GM12878 (cell line): Measurements from ENCODE around the gene UMAD1.

Source experiments
- CTCF ChIP-seq, 3 experiments: IDR thresholded peaks in 2 of 3; conservative IDR thresholded peaks in 1 of 3; 2 replicates each; pipeline ENCODE4 v1.5.1; 2011; ENCODE audit warnings: low read depth in 3 of 3, low read length in 3 of 3, mild to moderate bottlenecking in 3 of 3, control low read depth in 2 of 3, moderate library complexity in 2 of 3, inconsistent platforms in 1 of 3, mixed read lengths in 1 of 3; ENCODE audit not compliant: control insufficient read depth in 2 of 3, insufficient read depth in 1 of 3; ENCODE audit errors: extremely low read depth in 1 of 3
- E4F1 ChIP-seq: fragments of 450-650 bp; IDR thresholded peaks from 2 replicates; pipeline ENCODE4 v1.6.1; 2018; ENCODE audit warnings: borderline replicate concordance, mild to moderate bottlenecking; ENCODE audit not compliant: partially characterized antibody
- EZH2 ChIP-seq: IDR thresholded peaks from 2 replicates; pipeline ENCODE4 v1.6.1; 2012; ENCODE audit warnings: low read depth, mild to moderate bottlenecking, control low read depth, inconsistent platforms, low read length, borderline replicate concordance; ENCODE audit not compliant: control insufficient read depth
- HDGF ChIP-seq: fragments of 450-650 bp; IDR thresholded peaks from 2 replicates; pipeline ENCODE4 v1.6.1; 2016; ENCODE audit warnings: antibody characterized with exemption
- POLR2AphosphoS5 ChIP-seq: IDR thresholded peaks from 2 replicates; pipeline ENCODE4 v1.6.1; 2011; ENCODE audit warnings: mild to moderate bottlenecking, low read length, inconsistent platforms
- POU2F2 ChIP-seq: IDR thresholded peaks from 3 replicates; pipeline ENCODE4 v1.6.1; 2011; ENCODE audit warnings: low read depth, mild to moderate bottlenecking, low read length, borderline replicate concordance
- PRDM15 ChIP-seq: fragments of 450-650 bp; formaldehyde crosslinking; IDR thresholded peaks from 2 replicates; pipeline ENCODE4 v1.4.0; 2020; ENCODE audit warnings: mild to moderate bottlenecking, moderate library complexity
- SREBF2 ChIP-seq: IDR thresholded peaks from 2 replicates; pipeline ENCODE4 v1.6.1; 2012; ENCODE audit warnings: mild to moderate bottlenecking, low read length
- SUPT20H ChIP-seq: IDR thresholded peaks from 2 replicates; pipeline ENCODE4 v1.6.1; 2011; ENCODE audit warnings: low read depth, mild to moderate bottlenecking, low read length, moderate library complexity, borderline replicate concordance; ENCODE audit not compliant: control insufficient read depth
- TBL1XR1 ChIP-seq: IDR thresholded peaks from 2 replicates; pipeline ENCODE4 v1.6.1; 2012; ENCODE audit warnings: low read depth, low read length, improper control_type of control experiment
- ZBED1 ChIP-seq: IDR thresholded peaks from 2 replicates; pipeline ENCODE4 v1.6.1; 2016; ENCODE audit warnings: borderline replicate concordance
- ZBTB40 ChIP-seq: fragments of 450-650 bp; IDR thresholded peaks from 2 replicates; pipeline ENCODE4 v1.6.1; 2016; ENCODE audit warnings: mild to moderate bottlenecking, moderate library complexity, borderline replicate concordance

GRCh38 chr7:7819442-7820247 is 179.1 kb downstream of the UMAD1 start:
- no peak for TF ChIP-seq EZH2
- TF ChIP-seq SREBF2, result no peak
- no peak for TF ChIP-seq ZBTB40
- TF ChIP-seq E4F1, result no peak
- TF ChIP-seq SUPT20H, result no peak
- TF ChIP-seq TBL1XR1, result no peak
- TF ChIP-seq CTCF (IDR thresholded peaks at IDR 0.05 in 2 of 3, conservative IDR thresholded peaks at IDR 0.05 in 1 of 3; ENCODE audit: control insufficient read depth in 2 of 3, extremely low read depth in 1 of 3, insufficient read depth in 1 of 3, low read depth in 3 of 3, low read length in 3 of 3), result no peak
- no peak for TF ChIP-seq PRDM15 (CRISPR knock-in tag)
- no peak for TF ChIP-seq POLR2AphosphoS5
- TF ChIP-seq POU2F2, result no peak
- TF ChIP-seq HDGF, result no peak
- no peak for TF ChIP-seq ZBED1
